SK-N-SH treated with all-trans-retinoic acid at 6 μM for 48 hours (cell line): Measurements from ENCODE around the gene GDF7.

Source experiments
- CSRNP3 ChIP-seq: fragments of 250-450 bp; sonication (Bioruptor Pico); IDR thresholded peaks from 2 replicates; pipeline ENCODE4 v1.5.1; 2021; ENCODE audit warnings: mild to moderate bottlenecking, moderate library complexity
- GLIS3 ChIP-seq: fragments of 250-450 bp; sonication (Bioruptor Pico); IDR thresholded peaks from 2 replicates; pipeline ENCODE4 v1.5.0; 2020; ENCODE audit warnings: mild to moderate bottlenecking, moderate library complexity
- OSR1 ChIP-seq: fragments of 250-450 bp; sonication (Bioruptor Pico); IDR thresholded peaks from 2 replicates; pipeline ENCODE4 v1.8.0; 2022; ENCODE audit warnings: moderate library complexity, mild to moderate bottlenecking, inconsistent platforms
- PPARA ChIP-seq: fragments of 250-450 bp; sonication (Bioruptor Pico); IDR thresholded peaks from 2 replicates; pipeline ENCODE4 v1.5.0; 2020; ENCODE audit warnings: mild to moderate bottlenecking, borderline replicate concordance
- ZC3H10 ChIP-seq: fragments of 250-450 bp; sonication (Bioruptor Pico); IDR thresholded peaks from 2 replicates; pipeline ENCODE4 v1.5.1; 2021; ENCODE audit warnings: mild to moderate bottlenecking, moderate library complexity
- ZFP3 ChIP-seq: fragments of 250-450 bp; sonication (Bioruptor Pico); IDR thresholded peaks from 2 replicates; pipeline ENCODE4 v1.5.0; 2020; ENCODE audit warnings: mild to moderate bottlenecking, moderate library complexity
- ZFP30 ChIP-seq: fragments of 450-650 bp; formaldehyde crosslinking; IDR thresholded peaks from 2 replicates; pipeline ENCODE4 v1.5.0; 2022; ENCODE audit warnings: mild to moderate bottlenecking, moderate library complexity

GRCh38 chr2:20645301-20645701 is 21.6 kb upstream of the GDF7 start:
- TF ChIP-seq ZFP30 (no peak), OSR1 (CRISPR knock-in tag) (no peak), GLIS3 (CRISPR knock-in tag) (no peak), ZC3H10 (no peak), CSRNP3 (CRISPR knock-in tag) (no peak), PPARA (CRISPR knock-in tag) (no peak), ZFP3 (no peak)
